Effector memory CD4-positive, alpha-beta T cell (primary cell): ENCODE results near the gene DET1.
A peak's percentile ranks its signal among the peaks of the same experiment; 100 is the strongest.

Experiments
- DNase-seq, 3 donors: peaks; one replicate each; pipeline ENCODE4 v3.0.0-alpha.2; 2020
- H3K27ac ChIP-seq: 2 replicates; pipeline ENCODE4 v1.7.0; 2013; ENCODE audit warnings: mild to moderate bottlenecking, low read length, moderate library complexity; ENCODE audit not compliant: insufficient read depth, poor library complexity, severe bottlenecking
- H3K27me3 ChIP-seq: replicated peaks from 2 replicates; pipeline ENCODE4 v1.7.0; 2013; ENCODE audit warnings: mild to moderate bottlenecking, low read length; ENCODE audit not compliant: insufficient read depth, control insufficient read depth, poor library complexity, severe bottlenecking
- H3K36me3 ChIP-seq: 2 replicates; pipeline ENCODE4 v1.7.0; 2013; ENCODE audit warnings: mild to moderate bottlenecking, low read length, moderate library complexity; ENCODE audit not compliant: control insufficient read depth, insufficient read depth
- H3K4me1 ChIP-seq: 2 replicates; pipeline ENCODE4 v1.7.0; 2013; ENCODE audit warnings: low read length, mild to moderate bottlenecking; ENCODE audit not compliant: control insufficient read depth, insufficient read depth, poor library complexity, severe bottlenecking
- H3K4me3 ChIP-seq: 2 replicates; pipeline ENCODE4 v1.7.0; 2013; ENCODE audit warnings: low read length, low read depth, mild to moderate bottlenecking; ENCODE audit not compliant: insufficient read depth, poor library complexity, severe bottlenecking
- H3K9me3 ChIP-seq: 2 replicates; pipeline ENCODE4 v1.7.0; 2013; ENCODE audit warnings: mild to moderate bottlenecking, low read length, moderate library complexity; ENCODE audit not compliant: control insufficient read depth
- total RNA-seq, 3 donors: gene quantifications; one replicate each; lab custom pipeline; 2026; lab: John Stamatoyannopoulos, UW

The DET1 gene
- 0.35 to 2.0 (median 1.5) reads per million in 3 donors for total RNA-seq

DNA sequence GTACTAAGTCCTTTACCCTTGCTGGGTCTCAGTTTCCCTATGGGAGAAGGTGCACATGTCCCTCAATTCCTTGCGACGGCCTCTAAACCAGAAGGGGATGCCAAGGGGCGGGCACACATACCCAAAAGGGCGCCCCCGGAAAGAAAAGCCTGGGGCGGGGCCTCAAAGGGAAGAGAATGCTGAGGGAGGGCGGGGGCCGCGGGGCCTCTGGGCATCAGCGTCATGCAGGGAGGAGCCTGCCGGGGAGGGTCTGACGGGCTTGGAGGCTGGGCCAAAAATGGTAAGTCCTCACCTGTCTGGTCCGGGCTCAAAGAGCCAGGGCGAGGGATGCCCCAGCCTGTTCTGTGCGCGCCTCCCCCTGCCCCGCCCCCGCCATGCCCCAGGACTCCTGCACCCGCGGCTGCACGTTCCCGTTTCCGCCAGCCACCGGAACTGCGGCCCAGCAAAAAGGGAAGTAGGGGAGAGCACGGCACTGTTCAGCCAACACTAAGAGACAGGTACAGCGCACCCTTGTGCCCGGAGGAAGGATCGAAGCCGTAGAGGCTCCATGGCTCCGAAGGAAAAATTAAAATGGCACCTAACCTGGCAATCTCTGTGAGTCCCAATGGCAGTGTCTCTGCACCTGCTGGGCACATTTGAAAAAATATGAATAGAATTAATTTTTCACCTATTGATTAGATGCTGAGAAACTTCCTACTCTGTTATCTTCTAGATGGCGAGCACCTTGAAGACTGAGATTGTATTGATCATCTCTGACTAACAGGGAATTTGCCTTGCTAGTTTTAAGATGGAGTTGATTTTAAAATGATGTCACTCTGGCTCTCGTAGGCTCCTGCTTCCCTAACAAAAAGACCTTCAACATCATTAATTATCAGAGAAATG lies at the start of gene DET1:
TSS of gene DET1 (minus strand) at position 434 of the 882 bp plus-strand sequence. CDS start 14,976 bp downstream, outside the sequence.
- Histone ChIP-seq H3K27me3 (no peaks in the 10 kb centered on the region), H3K4me1 (no peaks in the 10 kb centered on the region), H3K4me3 (peak within 1 kb of the TSS; percentile 59), H3K27ac (peak within 1 kb of the TSS; percentile 73), H3K36me3 (no peaks in the 10 kb centered on the region), H3K9me3 (no peaks in the 10 kb centered on the region)
- DNase-seq = peak; percentile 91 to 93 (median 92)

- Histone ChIP-seq H3K27ac (no peak overlapping the region), H3K4me1 (no peaks in the 10 kb centered on the region), H3K27me3 (no peaks in the 10 kb centered on the region), H3K9me3 (no peaks in the 10 kb centered on the region), H3K36me3 (no peaks in the 10 kb centered on the region), H3K4me3 (no peak overlapping the region)
- DNase-seq = no peak
Observed at GRCh38 chr15:88591384-88591783, 44.9 kb upstream of the DET1 start.

GRCh38 chr15:88590759-88591158 lies 44.3 kb upstream of the DET1 start:
- H3K27ac ChIP-seq = no peak overlapping the region
- no peaks in the 10 kb centered on the region for H3K4me1 ChIP-seq
- no peaks in the 10 kb centered on the region for H3K27me3 ChIP-seq
- no peak overlapping the region for H3K4me3 ChIP-seq
- H3K9me3 ChIP-seq = no peaks in the 10 kb centered on the region
- DNase-seq = no peak
- H3K36me3 ChIP-seq = no peaks in the 10 kb centered on the region

DNA sequence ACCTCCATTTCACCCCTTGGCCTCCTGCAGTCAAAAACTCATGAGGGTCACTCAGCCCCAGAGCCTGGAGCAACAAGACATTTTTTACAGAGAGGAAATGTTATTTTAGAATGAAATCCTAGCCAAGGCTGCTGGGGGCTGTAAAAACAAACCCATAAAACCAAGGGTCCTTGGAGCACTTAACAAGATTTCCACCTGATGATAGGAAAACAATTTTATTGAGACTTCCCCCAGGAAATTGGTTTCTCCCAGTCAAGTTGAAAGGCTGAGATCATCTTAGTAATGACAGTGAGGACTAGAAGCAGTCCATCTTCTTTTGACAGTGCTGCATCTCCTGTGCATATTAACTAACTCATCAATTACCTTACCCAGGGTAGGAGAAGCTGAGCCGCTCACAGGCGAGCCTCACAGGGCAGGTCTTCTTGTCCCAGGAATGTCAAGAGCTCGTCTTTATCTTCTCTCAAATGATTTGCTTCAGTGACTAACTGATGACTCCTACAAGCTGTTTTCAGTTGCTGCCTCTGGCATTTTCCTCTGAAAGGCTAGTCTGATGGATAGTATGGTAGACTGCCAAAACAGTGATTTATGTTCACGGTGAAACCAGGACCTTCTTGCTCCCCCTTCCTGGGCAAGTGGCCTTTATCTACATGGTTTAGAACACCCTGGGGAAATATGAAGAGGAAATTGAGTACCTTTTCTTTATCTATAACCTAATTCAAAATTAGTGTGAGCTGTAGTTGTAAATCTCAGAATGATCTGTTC lies 40.1 kb upstream of the DET1 start:
- Histone ChIP-seq H3K27me3 (no peaks in the 10 kb centered on the region), H3K27ac (no peak overlapping the region), H3K36me3 (no peaks in the 10 kb centered on the region), H3K4me1 (no peaks in the 10 kb centered on the region), H3K9me3 (no peaks in the 10 kb centered on the region), H3K4me3 (no peak overlapping the region)
- no peak for DNase-seq

DNA sequence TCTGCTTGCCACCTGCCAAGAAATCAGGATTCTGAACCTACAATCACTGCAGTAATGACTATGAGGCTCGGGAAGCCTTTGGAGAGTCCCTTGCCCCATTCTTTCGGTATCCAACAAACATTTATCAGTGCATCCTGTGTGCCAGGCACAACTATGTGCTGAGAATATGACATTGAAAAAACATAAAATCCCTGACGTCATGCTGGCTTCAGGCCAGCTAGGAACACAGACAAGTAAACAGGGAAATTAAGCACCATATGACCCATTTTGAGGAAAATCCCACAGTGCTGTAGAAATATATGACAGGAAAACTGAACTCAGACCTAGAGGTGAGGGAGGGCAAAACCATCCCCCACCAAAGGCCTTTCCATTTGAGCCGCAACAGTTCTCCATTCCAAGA lies 34.1 kb upstream of the DET1 start:
- no peak for DNase-seq
- Histone ChIP-seq H3K4me3 (no peak overlapping the region), H3K4me1 (no peaks in the 10 kb centered on the region), H3K36me3 (no peaks in the 10 kb centered on the region), H3K9me3 (no peaks in the 10 kb centered on the region), H3K27ac (no peak overlapping the region), H3K27me3 (no peaks in the 10 kb centered on the region)

DNA sequence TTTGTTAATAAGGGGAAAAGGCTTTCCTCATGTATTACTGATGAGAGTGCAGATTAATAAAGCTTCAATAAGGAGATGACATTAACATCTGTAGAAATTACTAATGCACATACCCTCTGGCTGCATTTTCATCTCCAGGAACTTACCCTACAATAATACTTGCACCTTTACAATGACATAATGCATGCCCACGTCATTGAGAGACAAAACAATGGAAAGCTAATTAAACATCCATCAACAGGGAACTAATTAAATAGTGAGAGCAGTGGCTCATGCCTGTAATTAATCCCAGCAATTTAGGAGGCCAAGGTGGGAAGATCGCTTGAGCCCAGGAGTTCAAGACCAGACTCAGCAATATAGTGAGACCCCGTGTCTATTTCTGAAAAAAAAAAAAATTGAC lies 32.8 kb upstream of the DET1 start:
- no peak for DNase-seq
- Histone ChIP-seq H3K4me1 (no peaks in the 10 kb centered on the region), H3K27me3 (no peaks in the 10 kb centered on the region), H3K4me3 (no peak overlapping the region), H3K36me3 (no peaks in the 10 kb centered on the region), H3K9me3 (no peaks in the 10 kb centered on the region), H3K27ac (no peak overlapping the region)

DNA sequence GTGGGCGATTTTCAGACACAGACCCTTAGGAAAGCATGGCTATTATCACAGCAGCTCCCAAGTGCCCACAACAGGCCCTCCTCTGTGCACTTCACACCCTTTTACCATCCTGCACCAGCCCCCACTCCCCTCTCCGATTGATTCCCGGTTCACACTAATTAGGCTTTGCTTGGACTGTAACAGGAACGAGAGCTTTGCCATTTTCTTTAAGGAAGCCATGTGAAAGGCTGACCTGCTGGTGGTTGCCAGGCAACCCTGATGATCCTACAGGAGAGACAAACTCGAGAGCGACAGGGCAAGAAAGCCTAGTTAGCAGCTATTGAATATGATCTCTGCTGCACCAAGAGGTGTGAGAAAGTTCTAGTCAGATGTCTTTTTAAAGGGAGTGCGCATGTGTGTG lies 28.2 kb upstream of the DET1 start:
- Histone ChIP-seq H3K9me3 (no peaks in the 10 kb centered on the region), H3K27me3 (no peaks in the 10 kb centered on the region), H3K4me1 (no peaks in the 10 kb centered on the region), H3K36me3 (no peaks in the 10 kb centered on the region), H3K4me3 (no peak overlapping the region), H3K27ac (no peak overlapping the region)
- no peak for DNase-seq

- Histone ChIP-seq H3K27me3 (no peaks in the 10 kb centered on the region), H3K9me3 (no peaks in the 10 kb centered on the region), H3K27ac (no peak overlapping the region), H3K4me1 (no peaks in the 10 kb centered on the region), H3K4me3 (no peak overlapping the region), H3K36me3 (no peaks in the 10 kb centered on the region)
- no peak for DNase-seq
Observed at GRCh38 chr15:88574077-88574476, 27.6 kb upstream of the DET1 start.

DNA sequence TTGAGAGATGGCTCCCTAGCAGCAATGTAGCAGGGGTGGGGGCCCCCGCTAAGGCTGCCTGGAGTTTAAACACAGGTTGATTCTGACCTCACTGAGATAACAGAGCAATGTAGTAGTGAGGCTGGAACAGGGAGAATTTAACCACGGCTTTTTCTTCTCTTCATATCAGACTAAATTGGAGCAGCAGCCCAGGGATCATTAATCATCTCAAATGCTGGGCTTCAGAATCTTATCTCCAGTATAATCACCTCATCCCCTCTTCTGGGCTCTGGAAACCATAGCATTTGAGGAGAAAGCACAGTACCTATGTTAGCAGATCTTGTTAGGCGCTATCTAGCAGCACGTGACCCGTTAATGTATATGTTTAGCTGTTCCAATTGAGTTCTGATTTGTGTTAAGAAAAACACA lies 25.4 kb upstream of the DET1 start:
- Histone ChIP-seq H3K4me1 (no peaks in the 10 kb centered on the region), H3K4me3 (no peak overlapping the region), H3K27me3 (no peaks in the 10 kb centered on the region), H3K9me3 (no peaks in the 10 kb centered on the region), H3K36me3 (no peaks in the 10 kb centered on the region), H3K27ac (no peak overlapping the region)
- no peak for DNase-seq
